ENCODE data around the gene NUP214. TPM values are rescaled to one million over a fixed set of nuclear protein-coding genes. Genes with fewer than 3 reads are reported as not detected.
"Not testable (repeated sequence)": the region's sequence is repeated elsewhere in the genome, so short reads cannot be mapped to it uniquely, and the experiment has no call there.

Gene NUP214
- total RNA-seq, 1 donor: 53.0 TPM

- no peaks in the 10 kb centered on the region for H3K4me1 ChIP-seq (ENCODE audit: insufficient read depth, low read length)
- no peak overlapping the region for H3K4me3 ChIP-seq (ENCODE audit: low read length)
- no peaks in the 10 kb centered on the region for H3K27me3 ChIP-seq (ENCODE audit: insufficient read depth, low read length)
- no peaks in the 10 kb centered on the region for H3K9me3 ChIP-seq (ENCODE audit: low read depth, low read length)
Observed at GRCh38 chr9:131153595-131153994, 28.2 kb downstream of the NUP214 start.

GRCh38 chr9:131158673-131159072, 33.3 kb downstream of the NUP214 start:
- not testable (repeated sequence) for H3K9me3 ChIP-seq (ENCODE audit: low read depth, low read length); H3K4me3 ChIP-seq (ENCODE audit: low read length); H3K27me3 ChIP-seq (ENCODE audit: insufficient read depth, low read length); H3K4me1 ChIP-seq (ENCODE audit: insufficient read depth, low read length)

GRCh38 chr9:131160416-131161112, 35.2 kb downstream of the NUP214 start:
- Histone ChIP-seq H3K4me3 (ENCODE audit: low read length) (no peak overlapping the region), H3K27me3 (ENCODE audit: insufficient read depth, low read length) (no peaks in the 10 kb centered on the region), H3K9me3 (ENCODE audit: low read depth, low read length) (no peaks in the 10 kb centered on the region)

GRCh38 chr9:131161585-131161984, 36.2 kb downstream of the NUP214 start:
- H3K4me1 ChIP-seq (ENCODE audit: insufficient read depth, low read length): no peaks in the 10 kb centered on the region
- H3K27me3 ChIP-seq (ENCODE audit: insufficient read depth, low read length): no peaks in the 10 kb centered on the region
- no peaks in the 10 kb centered on the region for H3K9me3 ChIP-seq (ENCODE audit: low read depth, low read length)
- H3K4me3 ChIP-seq (ENCODE audit: low read length): no peak overlapping the region

More at GRCh38 chr9:131160416-131161112, 35.2 kb downstream of the NUP214 start:
- no peaks in the 10 kb centered on the region for H3K4me1 ChIP-seq (ENCODE audit: insufficient read depth, low read length)

GRCh38 chr9:131162886-131163285, 37.5 kb downstream of the NUP214 start:
- Histone ChIP-seq H3K9me3 (ENCODE audit: low read depth, low read length) (no peaks in the 10 kb centered on the region), H3K4me1 (ENCODE audit: insufficient read depth, low read length) (no peaks in the 10 kb centered on the region), H3K27me3 (ENCODE audit: insufficient read depth, low read length) (no peaks in the 10 kb centered on the region), H3K4me3 (ENCODE audit: low read length) (no peak overlapping the region)

GRCh38 chr9:131165523-131165922, 40.1 kb downstream of the NUP214 start:
- no peaks in the 10 kb centered on the region for H3K4me1 ChIP-seq (ENCODE audit: insufficient read depth, low read length)
- no peaks in the 10 kb centered on the region for H3K27me3 ChIP-seq (ENCODE audit: insufficient read depth, low read length)
- H3K9me3 ChIP-seq (ENCODE audit: low read depth, low read length): no peaks in the 10 kb centered on the region
- no peak overlapping the region for H3K4me3 ChIP-seq (ENCODE audit: low read length)

GRCh38 chr9:131167146-131167692, 41.8 kb downstream of the NUP214 start:
- Histone ChIP-seq H3K4me3 (ENCODE audit: low read length) (no peak overlapping the region), H3K9me3 (ENCODE audit: low read depth, low read length) (no peaks in the 10 kb centered on the region), H3K4me1 (ENCODE audit: insufficient read depth, low read length) (no peaks in the 10 kb centered on the region), H3K27me3 (ENCODE audit: insufficient read depth, low read length) (no peaks in the 10 kb centered on the region)

GRCh38 chr9:131167936-131168335, 42.5 kb downstream of the NUP214 start:
- H3K9me3 ChIP-seq (ENCODE audit: low read depth, low read length): no peaks in the 10 kb centered on the region
- no peak overlapping the region for H3K4me3 ChIP-seq (ENCODE audit: low read length)
- no peaks in the 10 kb centered on the region for H3K27me3 ChIP-seq (ENCODE audit: insufficient read depth, low read length)
- H3K4me1 ChIP-seq (ENCODE audit: insufficient read depth, low read length): no peaks in the 10 kb centered on the region

- Histone ChIP-seq H3K27me3 (ENCODE audit: insufficient read depth, low read length) (no peaks in the 10 kb centered on the region), H3K4me1 (ENCODE audit: insufficient read depth, low read length) (no peaks in the 10 kb centered on the region), H3K4me3 (ENCODE audit: low read length) (no peak overlapping the region), H3K9me3 (ENCODE audit: low read depth, low read length) (no peaks in the 10 kb centered on the region)
Observed at GRCh38 chr9:131169563-131170240, 44.3 kb downstream of the NUP214 start.

GRCh38 chr9:131173995-131174394, 48.6 kb downstream of the NUP214 start:
- Histone ChIP-seq H3K9me3 (ENCODE audit: low read depth, low read length) (no peaks in the 10 kb centered on the region), H3K4me1 (ENCODE audit: insufficient read depth, low read length) (peaks cover 8% of the 10 kb centered on the region), H3K27me3 (ENCODE audit: insufficient read depth, low read length) (no peaks in the 10 kb centered on the region), H3K4me3 (ENCODE audit: low read length) (no peak overlapping the region)

- H3K9me3 ChIP-seq (ENCODE audit: low read depth, low read length): no peaks in the 10 kb centered on the region
- H3K4me3 ChIP-seq (ENCODE audit: low read length): no peak overlapping the region
- no peaks in the 10 kb centered on the region for H3K27me3 ChIP-seq (ENCODE audit: insufficient read depth, low read length)
- H3K4me1 ChIP-seq (ENCODE audit: insufficient read depth, low read length): peaks cover 16% of the 10 kb centered on the region
Observed at GRCh38 chr9:131174681-131175239, 49.4 kb downstream of the NUP214 start.

- no peaks in the 10 kb centered on the region for H3K9me3 ChIP-seq (ENCODE audit: low read depth, low read length)
- H3K4me3 ChIP-seq (ENCODE audit: low read length): no peak overlapping the region
- no peaks in the 10 kb centered on the region for H3K27me3 ChIP-seq (ENCODE audit: insufficient read depth, low read length)
- peaks cover 16% of the 10 kb centered on the region for H3K4me1 ChIP-seq (ENCODE audit: insufficient read depth, low read length)
Observed at GRCh38 chr9:131177898-131178297, 52.5 kb downstream of the NUP214 start.

- no peaks in the 10 kb centered on the region for H3K9me3 ChIP-seq (ENCODE audit: low read depth, low read length)
- H3K4me3 ChIP-seq (ENCODE audit: low read length): no peak overlapping the region
- no peaks in the 10 kb centered on the region for H3K27me3 ChIP-seq (ENCODE audit: insufficient read depth, low read length)
- peaks cover 16% of the 10 kb centered on the region for H3K4me1 ChIP-seq (ENCODE audit: insufficient read depth, low read length)
Observed at GRCh38 chr9:131178382-131178781, 53.0 kb downstream of the NUP214 start.

- Histone ChIP-seq H3K4me3 (ENCODE audit: low read length) (no peak overlapping the region), H3K9me3 (ENCODE audit: low read depth, low read length) (no peaks in the 10 kb centered on the region), H3K27me3 (ENCODE audit: insufficient read depth, low read length) (no peaks in the 10 kb centered on the region), H3K4me1 (ENCODE audit: insufficient read depth, low read length) (peaks cover 16% of the 10 kb centered on the region)
Observed at GRCh38 chr9:131178926-131179325, 53.5 kb downstream of the NUP214 start.

- Histone ChIP-seq H3K27me3 (ENCODE audit: insufficient read depth, low read length) (no peaks in the 10 kb centered on the region), H3K9me3 (ENCODE audit: low read depth, low read length) (no peaks in the 10 kb centered on the region), H3K4me3 (ENCODE audit: low read length) (no peak overlapping the region), H3K4me1 (ENCODE audit: insufficient read depth, low read length) (peaks cover 16% of the 10 kb centered on the region)
Observed at GRCh38 chr9:131179561-131180219, 54.3 kb downstream of the NUP214 start.

Data from mononuclear cell (primary cell).